OCI-M1 (cell line): Measurements from ENCODE around the gene EPHB2.
A peak's percentile ranks its signal among the peaks of the same experiment; 100 is the strongest.

Experiments used
- DNase-seq: peaks from one replicate; lab custom pipeline; 2025; lab: John Stamatoyannopoulos, UW

EPHB2 gene

DNA sequence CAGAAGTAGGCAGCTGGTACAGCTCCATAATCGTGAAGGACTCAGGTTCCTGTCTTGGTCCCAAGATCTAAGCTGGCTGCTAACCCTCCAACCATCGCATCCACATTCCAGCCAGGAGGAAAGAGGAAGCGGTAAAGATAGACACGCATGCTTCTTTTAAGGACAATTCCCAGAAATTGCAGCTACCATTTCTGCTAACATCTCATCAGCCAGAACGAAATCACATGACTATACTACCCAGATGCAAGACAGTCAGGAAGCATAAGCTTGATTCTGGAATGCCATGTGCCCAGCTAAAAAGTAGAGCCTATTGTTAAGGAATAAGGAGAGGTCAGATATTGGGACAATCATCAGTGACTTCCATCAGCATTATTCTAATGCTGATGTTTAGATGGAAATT, 110.4 kb downstream of the EPHB2 start:
- peak; percentile 83 for DNase-seq

DNA sequence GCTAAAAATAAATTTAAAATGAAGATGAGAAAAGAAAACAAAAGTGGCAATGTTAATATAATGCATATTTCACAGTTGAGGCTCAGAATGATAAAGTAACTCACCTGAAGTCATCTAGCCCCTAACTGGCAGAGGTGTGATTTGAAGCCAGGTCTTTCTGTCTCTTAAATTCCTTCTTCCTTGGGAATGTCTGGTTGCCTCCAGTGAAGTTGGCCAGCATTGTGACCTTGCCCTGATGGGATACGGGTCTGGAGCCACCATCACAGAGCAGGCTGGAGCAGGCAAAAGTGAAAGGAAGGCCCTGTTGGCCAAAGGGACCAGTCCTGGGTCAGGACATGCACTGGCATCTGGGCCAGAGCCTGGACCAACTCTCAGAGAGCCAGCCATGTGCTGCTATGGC, 111.7 kb downstream of the EPHB2 start:
- DNase-seq, result no peak

DNA sequence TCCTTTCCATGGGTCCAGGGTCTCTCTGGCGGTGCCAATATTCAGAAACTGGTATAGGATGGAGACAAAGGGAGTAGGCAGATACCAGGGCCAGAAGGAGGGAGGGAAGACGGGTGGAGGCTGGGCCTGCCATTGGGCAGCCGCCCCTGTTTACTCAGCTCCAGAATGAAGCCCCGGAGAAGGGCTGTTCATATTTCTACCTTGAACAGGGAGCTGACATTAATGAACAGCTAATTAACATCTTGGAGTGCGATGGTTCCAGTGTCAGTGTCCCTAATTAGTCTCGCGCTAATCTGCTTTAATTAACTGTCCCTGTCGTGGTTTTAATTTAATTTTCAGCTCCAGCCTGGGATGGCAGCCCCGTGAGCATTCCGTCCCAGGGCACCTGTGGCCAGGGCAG, 113.8 kb downstream of the EPHB2 start:
- DNase-seq, result no peak

DNA sequence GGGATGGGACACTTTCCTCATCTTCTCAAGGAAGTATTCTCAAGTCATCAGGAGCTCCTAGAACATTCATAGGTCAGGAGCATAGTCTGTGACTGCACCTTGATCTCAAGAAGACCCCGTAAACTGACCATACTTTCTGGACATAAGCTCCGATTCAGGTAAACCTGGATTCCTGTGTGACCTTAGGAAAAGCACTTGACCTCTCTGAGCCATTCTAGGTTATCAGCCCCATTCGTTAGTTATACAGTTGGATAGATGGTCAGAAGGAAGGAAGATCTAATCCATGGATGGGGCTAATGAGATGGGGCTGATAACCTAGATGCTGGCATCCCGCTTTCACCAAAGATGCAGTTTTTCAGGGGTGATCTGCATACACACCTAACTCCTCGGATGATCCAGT, 114.3 kb downstream of the EPHB2 start:
- DNase-seq, result no peak

DNA sequence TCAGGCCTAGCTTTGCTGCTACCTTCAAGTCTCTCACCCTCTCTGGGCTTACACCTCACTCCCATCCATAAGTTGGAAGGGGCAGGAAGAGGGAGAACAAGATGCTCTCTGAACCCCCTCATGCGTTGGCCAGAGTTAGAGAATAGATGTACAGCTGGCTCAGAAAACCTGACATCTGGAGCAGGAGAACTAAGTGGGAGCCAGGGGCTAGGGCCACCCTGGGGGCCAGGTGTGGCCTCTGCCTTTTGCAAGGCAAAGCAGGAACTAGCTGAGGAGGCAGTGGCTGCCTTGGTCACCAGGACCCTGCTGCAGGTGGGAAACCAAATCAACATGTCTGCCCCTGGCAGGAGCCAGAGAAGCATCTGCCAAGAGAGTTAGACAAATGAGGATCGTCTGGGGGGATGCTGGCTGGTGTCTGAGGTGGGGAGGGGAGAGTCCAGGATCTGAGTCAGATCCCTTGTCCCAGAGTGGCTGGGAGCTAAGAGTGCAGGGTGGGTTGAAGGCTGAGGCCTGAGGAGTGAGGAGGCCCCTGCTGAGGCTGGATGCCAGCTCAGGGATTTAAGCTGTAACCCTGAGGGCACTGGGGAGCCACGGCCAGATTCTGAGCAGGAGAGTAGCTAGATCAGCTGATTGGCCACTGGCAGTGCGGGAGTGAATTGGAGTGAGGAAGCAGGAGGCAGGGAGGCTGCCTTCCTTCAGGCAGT, 115.0 kb downstream of the EPHB2 start:
- no peak for DNase-seq

DNA sequence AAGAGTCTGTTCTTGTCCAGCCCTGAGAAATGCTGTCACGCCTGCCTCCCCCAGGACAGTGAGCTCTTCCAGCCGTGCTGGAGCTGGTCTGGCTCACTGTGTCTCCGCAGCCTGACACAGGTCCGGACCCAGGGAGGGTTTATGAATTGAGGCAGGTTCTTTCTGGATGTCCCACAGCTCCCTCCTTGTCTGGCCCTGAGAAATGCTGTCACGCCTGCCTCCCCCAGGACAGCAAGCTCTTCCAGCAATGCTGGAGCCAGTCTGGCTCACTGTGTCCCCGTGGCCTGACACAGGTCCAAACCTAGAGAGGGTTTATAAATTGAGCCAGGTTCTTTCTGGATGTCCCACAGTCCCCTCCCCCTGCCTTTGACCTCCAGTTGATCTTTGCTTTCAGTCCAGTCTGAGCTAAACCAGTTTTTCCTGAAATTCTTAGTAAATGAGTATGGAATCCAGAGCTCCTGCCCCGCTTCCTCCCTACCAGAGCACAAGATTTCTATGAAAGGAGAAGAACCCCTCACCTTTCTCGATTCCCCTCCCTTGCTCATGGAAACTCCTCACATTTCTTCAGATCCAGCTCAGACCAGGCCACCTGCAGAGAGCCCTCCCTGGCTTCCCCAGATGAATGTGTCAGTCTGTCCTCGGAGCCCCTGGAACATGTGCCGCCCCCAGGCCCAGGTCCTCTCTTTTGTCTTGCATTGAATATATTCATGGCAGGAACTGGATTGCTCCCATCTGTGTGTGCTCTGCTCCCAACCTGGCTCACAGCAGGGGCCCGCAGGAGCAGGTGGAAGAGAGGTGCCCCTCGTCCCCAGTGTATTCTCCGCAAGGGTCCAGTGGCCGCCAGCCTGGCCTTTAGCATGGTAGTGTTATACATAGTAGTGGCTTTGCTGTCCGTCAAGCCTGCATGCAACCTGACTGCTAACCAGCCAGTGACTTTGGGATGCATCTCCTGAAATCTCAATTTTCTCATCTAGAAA, 116.3 kb downstream of the EPHB2 start:
- DNase-seq, result no peak

DNA sequence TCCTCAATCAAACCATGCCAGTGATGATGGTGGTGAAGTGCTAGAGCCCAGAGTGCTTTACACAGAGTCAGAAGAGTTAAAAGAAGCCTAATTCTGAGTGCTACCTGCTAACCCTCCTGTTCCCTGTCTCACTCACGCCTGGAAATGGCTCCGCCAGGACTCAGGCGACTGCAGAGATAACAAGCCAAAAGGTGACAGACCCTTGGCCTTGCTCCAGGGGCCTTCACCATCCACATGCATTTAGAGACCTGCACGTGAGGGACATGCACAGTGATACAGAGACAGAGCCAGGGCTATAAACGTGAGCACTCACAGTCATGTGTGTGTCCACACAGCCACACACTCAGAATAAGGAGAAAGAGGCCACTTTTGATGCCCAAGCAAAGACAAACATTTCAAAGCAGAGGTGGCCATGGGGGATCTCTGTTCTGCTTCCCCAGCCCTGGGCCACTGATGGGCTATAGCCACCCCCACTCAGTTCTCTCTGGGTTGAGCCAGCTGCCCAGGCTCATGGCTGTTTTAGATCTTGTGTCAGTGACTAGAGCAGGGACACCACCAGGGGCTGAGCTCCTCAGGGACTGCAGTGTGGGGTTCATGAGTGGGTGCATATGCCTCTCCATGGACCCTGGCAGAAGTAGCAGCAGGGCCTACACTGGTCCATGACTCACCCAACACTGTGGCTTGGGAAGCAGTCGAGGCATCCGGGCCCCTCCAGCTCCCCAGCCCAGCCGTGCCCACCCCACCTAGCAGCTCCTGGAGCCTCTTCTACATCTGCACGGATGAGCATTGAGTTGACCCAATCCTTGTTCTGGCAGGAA, 117.2 kb downstream of the EPHB2 start:
- no peak for DNase-seq

DNA sequence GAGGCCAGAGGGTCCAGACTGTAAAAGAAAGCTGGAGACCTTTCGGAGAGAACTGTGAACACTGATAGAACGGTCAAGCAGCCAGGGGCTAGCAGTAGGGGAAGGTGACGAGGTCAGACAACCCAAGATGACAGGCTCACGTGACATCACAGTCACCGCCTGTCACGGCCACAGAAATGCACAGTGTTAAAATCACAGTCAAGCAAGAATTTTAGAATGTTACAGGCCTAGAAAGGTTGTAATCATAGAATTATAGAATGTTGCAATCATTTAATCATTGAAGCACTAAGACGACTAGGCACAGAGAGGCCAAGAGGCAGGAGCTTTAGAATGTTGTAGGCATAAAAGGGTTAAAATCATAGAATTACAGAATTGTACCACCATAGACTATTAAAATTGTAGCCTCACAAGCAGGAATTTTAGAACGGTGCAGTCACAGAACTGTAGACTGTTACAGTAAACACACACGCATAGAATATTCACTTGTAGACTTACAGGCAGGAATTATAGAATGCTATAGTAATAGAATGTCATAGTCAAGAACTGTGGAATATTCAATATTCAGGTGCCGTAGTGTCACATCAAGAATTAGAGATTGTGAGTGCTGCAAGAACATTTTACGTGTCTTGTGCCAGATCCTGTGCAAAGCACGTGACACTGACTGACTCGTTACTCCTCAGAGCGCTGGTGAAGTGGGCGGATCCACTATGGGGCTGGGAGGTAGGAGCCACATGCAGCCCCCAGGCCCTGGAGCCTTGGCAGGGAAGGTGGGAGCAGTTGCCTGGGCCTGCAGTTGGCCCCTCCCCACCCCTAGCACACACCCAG, 118.1 kb downstream of the EPHB2 start:
- no peak for DNase-seq

DNA sequence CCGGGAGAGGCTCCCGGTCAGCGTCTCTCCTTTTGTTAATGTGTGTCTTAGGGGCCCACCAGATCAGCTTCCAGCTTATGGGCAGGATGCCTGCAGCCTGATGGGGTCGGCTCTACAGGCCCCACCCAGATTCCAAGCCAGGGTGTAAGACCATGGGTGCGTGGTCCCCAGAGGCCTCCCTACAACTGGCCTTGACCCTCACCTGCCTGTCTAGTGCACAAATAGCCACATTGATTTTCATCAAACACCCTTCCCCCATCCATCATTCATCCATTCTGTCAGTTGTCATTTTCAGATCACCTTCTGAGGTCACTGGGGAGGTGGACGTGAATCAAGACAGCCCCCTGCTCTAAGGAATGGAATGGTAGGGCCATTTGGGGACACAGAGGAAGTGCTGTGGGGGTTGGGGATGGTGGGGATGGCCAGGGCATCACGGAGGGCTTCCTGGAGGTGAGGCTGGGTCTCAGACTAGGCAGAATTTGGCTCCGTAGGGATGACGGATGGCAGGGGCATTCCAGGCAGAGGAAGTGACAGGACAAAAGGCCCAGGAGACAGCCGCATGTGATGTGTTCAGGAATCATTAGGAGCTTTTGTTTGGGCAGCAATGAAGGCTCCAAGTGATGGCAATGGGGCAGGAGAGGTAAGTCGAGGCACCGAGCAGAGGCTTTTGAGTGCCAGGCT, 118.8 kb downstream of the EPHB2 start:
- DNase-seq, result no peak

DNA sequence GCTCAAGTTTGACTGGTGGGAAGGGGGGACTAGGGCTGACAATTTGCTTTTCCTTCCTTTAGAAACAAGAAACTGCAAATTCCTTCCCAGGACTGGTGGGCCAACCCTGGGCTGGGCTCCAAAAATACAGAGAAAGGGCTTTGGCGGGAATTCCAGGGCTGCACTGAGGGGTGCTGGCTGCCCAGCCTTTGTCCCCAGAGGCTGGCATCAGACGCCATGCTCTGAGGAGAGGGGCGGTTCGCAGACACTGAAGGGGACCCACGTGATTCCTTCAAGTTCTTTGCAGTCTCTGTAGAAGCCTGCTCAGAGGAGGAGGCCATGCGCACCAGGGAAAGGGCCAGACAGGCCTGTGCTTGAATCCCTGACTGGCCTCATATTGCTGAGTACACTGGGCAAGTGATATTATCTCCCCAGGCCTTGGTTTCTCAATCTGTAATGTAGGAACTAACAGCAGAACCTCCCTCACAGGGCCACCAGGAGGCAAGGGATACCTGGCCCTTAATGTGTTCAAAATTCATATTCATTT, 119.5 kb downstream of the EPHB2 start:
- no peak for DNase-seq

DNA sequence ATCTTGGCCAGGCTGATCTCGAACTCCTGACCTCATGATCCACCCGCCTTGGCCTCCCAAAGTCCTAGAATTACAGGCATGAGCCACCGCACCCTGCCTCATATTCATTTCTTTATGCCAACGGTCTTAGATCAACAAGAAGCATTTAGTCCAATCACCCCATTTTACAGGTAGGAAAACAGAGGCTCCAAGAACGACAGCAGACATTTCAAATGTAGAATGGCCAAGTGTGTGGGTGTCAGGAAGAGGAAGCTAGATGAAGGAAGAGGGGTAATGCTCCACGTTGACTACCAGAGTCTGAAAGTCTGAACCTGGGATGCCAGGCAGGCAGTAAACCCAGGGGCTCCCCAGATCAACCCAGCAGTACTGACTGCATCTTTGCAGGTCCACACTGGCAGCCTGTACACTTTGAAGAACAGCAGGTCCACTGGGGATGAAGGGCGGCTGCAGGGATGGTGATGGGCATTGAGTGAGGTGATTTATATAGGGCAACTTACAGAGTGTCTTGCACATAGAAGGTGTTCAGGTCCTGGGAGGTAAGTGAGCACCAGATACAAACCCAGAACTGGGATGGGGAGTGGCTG, 120.2 kb downstream of the EPHB2 start:
- no peak for DNase-seq

DNA sequence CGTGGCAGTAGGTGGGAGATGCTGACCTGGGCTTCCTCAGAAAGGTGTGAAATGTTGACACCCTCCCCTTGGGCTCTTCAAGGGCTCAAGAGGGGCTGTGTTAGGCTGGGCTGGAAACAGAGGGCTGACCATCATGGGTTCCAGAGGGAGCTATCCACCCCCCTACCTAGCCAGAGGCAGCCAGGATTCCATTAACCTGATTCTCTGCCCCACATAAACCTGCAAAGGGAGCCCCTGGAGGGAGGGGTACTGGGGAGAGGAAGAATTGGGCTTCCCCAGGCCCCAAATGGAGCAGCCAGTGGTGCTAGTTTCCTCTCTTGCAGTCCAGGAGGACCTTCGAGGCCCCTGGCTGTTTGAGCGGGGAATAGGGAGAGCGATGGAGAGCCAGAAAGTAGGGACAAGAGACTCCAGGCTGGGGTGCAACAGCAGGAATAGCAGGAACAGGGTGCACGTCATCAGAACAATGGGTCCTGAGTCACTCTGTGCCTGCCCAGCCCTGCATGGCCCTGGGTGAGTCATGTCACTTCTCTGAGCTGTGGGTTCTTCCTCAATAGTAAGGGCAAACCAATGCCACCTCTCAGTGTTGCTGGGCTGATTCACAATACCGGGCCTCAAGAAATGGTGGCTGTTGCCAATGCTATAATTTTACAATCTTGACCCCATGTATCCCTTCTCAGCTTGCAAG, 121.2 kb downstream of the EPHB2 start:
- DNase-seq, result peak; percentile 10

DNA sequence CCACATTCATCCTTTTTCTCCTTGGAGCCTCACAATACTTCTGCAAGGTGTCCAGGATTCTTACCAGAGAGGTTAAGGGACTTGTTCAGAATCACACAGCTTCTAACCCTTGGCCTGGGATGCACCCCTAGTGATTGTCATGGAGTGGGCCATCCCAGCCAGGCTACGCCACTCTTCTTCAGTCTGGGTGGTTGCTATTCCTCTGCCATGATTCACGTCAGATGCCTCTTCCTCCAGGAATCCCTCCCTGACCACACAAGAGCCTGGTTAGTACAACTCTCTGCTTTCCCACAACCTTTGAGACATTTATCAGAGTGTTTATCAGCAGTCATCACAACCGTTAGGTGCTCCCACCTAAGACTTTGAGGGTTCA, 121.8 kb downstream of the EPHB2 start:
- no peak for DNase-seq

DNA sequence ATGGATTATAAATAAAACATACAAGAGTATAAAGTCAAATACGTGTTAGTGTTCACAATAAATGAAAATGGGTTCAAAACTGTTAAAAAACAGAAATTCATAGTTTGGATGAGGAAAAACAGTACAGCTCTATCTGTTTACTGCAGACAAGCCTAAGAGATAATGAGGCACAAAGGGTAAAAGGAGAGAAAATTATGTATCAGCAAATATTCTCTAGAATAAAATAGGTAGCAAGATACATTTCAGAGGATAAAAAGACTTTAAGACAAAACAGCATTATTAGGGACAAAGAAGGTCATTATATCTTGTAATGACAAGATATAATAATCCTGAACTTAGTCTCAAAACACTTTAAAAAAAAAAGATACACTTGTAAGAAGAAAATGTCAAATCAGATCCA, 123.1 kb downstream of the EPHB2 start:
- no peak for DNase-seq

DNA sequence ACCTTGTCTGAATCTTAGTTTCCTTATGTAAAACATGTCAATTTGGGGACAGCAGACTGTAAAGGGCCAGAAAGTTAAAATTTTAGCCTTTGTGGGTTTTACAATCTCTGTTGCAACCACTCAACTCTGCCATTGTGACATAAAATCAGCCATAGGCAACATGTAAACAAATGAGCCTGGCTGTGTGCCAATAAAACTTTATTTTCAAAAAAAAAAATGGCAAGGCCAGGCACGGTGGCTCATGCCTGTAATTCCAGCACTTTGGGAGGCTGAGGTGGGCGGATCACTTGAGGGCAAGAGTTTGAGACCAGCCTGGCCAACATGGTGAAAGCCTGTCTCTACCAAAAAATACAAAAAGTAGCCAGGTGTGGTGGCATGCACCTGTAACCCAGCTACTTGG, 123.8 kb downstream of the EPHB2 start:
- DNase-seq, result peak; percentile 11

DNA sequence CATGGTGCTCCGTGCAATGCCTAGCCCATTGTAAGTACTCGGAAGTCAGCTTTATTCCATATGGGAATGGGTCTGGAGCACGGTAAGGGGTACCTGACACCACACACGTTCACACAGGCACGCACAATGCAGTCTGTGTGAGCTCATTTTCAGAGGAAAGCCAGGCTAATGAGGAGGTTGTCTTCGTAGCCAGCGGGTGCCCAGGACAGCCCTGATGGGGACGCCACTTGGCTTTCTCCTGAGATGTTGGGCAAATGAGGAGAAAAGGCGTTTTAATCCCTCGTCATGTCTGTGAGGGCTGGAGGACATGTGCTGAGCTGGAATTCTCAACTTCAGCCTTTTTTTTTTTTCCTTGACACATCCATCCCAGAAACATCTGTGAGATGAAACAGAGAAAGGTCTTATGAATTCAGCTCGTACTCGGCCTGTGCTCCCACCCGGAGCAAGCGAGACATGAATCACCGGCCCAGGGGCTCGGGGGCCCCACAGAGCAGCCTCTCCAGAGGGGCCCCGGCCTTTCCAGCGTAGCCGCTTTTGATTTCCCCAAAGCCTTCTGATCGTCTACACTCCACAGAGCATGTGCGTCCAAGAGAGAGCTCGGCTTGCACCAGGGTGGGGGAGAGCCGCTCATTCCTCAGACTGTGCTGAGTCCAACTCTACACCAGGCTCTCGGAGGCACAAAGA, 125.1 kb downstream of the EPHB2 start:
- no peak for DNase-seq

DNA sequence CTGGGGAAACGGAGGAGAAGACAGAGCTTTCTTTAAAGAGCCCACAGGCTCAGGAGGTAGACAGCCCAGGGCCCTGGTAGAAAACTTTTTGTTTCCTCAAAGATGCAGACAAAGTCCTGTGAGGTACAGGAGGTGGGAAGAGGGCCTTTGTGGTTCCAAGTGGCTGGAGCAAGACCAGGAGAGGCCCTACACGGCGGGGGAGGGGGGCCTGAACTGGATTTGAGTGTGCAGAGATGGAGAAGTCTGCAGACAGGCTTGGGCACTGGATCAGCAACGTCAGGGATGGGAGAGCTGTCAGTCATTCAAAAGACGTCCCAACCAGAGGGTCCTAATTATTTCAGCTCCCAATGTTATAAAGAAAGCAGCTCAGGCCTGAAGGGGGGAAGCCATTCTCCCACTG, 126.2 kb downstream of the EPHB2 start:
- DNase-seq, result no peak

DNA sequence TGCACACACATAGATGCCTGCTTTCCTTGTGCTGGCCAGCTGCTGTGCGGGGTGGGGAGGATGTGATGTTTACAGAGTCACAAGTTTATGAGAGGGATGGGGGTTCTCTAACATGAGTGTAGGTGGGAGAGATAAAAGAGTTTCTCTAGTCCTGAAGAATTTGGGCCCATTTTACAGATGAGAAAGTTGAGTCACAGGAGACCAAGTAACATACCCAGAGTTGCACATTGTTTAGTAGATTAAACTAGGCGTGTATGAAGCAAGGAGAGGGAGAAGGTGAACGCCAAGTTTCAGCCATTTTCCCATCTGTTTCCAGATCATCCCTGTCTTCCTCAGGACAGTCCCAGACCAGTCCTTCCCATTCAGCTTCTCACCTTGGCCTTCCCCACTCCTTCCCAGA, 126.7 kb downstream of the EPHB2 start:
- DNase-seq, result no peak

DNA sequence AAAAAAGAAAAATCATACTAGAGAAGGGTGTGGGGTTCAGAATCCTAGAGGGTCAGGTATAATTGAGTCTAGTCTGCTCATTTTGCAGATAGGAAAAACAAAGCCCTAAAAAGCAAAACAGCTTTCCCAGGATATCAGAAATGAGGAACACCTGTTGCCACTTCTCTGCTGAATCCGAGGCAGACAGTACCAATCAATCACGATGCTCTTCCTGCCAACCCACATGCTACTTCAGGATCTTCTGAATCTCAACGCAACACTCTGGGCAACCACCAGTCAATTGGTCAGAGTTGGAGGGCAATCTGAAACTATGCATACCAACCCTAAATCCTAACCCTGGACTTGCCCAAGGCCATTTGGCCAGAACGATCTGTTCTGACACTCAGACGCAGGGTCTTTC, 128.3 kb downstream of the EPHB2 start:
- no peak for DNase-seq
